Glomerular visceral epithelial cell (primary cell): Measurements from ENCODE around the gene CYP3A7.
A peak's percentile ranks its signal among the peaks of the same experiment; 100 is the strongest.
"Not testable (repeated sequence)": the region's sequence is repeated elsewhere in the genome, so short reads cannot be mapped to it uniquely, and the experiment has no call there.

Experiments used
- DNase-seq: peaks from one replicate; pipeline ENCODE4 v3.0.0-alpha.2; 2016; ENCODE audit errors: extremely low spot score

The CYP3A7 gene

GRCh38 chr7:99742737-99743394, 7.9 kb upstream of the CYP3A7 start:
- DNase-seq: no peak

DNA sequence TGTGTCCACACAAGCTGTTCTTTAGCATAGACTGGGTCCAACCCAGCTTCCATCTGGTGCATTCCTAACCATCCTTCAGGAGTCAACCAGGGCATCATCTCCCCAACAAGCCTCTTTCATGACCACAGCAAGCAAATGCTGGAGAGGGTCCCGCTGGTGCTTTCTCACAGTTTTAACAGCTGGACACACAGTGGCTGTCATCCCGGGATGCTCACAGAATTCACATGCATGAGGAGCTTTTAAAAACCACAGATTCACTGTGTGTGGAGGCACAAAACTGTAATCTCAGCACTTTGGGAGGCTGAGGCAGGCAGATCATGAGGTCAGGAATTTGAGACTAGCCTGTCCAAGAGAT, 6.4 kb upstream of the CYP3A7 start:
- DNase-seq: no peak

GRCh38 chr7:99740573-99741440, 5.8 kb upstream of the CYP3A7 start:
- no peak for DNase-seq

DNA sequence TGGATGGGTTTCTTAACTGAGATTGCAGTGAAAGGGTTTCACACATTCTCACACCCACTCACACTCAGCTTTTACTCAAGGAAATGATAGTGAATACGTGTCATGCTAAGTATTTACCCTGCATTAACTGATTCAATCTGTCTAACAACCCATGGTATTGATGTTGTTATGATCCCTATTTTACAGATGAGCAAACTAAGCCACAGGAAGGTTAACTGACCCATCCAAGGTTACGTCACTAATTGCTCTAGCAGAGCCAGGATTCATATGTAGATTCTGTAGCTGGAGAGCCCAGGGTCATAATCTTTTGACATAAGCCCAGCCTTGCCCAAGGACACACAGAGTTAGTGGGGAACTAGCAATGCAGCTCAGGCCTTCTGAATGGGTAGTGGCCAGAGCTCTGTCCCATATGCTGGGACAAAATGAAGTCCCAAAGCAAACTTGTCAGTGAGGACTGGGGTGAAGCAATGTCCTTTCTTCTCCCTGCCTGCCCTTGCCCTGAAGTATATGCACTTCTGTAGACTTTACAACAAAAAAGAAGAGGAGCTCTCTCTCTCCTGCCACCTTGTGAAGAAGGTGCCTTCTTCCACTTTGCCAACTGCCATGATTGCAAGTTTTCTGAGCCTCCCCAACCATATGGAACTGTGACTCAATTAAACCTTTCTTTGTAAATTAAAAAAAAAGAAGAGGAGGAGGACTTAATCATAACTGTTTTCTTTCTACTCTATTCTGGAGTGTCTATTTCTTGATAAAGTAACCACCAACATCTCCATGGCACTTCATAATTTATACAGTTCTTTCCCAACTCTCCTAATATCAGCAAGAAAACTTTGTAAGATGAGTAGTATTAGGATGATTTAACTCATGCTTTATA, 4.9 kb upstream of the CYP3A7 start:
- DNase-seq: no peak

DNA sequence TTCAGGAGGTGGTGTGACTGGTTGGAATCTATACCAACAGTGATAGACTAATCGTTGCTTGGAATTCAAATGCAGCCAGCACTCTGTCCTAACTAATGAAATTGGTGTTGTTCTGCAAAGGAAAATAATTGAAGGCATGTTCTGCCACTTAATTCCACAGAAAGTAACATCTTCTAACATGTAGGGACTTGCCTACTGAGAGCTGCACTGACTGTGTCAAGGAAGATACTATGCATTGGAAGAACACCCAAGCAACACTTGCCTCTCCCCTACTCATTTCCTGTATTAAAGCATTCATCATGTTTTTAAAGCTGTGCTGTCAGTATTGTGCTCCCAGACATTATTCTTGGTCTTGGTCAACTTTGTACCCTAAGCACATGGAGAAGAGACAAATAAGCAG, 2.7 kb upstream of the CYP3A7 start:
- DNase-seq: peak; percentile 11

DNA sequence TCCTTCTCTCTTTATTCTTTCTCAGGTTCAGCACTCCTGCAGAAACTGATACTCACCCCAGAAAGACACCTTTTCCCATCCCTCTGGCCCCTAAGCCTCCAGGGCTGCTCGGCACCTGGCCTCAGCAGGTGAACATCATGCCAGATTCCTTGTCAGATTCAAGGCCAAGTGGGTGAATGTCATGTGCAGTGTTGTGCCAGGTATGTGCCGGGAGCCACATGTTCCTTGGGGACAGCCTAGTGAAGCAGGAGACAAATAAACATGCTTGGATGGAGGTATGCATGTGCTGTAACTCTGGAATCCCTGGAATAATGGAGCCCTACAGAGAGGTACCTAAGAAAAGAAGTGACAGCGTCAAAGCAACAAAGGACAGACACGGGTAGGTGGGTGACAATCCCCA, 1.7 kb upstream of the CYP3A7 start:
- not testable (repeated sequence) for DNase-seq

- DNase-seq: no peak
Measured at GRCh38 chr7:99733448-99733847, 1.5 kb downstream of the CYP3A7 start.

- DNase-seq: no peak
Measured at GRCh38 chr7:99733003-99733402, 2.0 kb downstream of the CYP3A7 start.

DNA sequence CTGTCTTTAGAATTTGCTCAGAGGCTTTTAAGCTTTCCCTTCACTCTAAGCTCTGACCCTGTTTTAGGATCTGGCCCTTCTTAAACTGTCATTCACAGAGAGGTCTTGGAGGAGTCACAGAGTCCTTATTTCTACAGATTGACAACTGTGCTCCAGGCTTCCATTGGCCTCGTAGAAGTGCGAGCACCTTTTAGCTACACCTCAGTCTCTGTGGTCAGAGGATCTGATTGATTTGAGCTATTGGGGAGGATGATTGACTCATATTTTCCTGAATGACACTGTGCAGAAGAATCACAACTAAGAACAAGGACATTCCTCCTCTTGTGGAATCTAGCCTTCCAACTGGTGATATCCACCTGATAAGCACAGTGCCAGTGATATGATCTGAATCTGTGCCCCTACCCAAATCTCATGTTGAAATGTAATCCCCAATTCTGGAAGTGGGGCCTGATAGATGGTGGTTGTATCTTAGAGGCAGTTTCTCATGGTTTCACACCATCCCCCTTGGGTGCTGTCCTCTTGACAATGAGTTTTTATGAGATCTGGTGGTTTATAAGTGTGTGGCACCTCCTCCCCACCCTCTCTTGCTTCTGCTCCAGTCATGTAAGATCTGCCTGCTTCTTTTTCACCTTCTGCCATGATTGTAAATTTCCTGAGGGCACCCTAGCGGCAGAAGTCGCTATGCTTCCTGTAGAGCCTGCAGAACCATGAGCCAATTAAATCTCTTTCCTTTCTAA, 3.2 kb downstream of the CYP3A7 start:
- no peak for DNase-seq

GRCh38 chr7:99730992-99731391, 4.0 kb downstream of the CYP3A7 start:
- DNase-seq: no peak

GRCh38 chr7:99730238-99730810, 4.7 kb downstream of the CYP3A7 start:
- no peak for DNase-seq

- DNase-seq: no peak
Measured at GRCh38 chr7:99729486-99730237, 5.3 kb downstream of the CYP3A7 start.

DNA sequence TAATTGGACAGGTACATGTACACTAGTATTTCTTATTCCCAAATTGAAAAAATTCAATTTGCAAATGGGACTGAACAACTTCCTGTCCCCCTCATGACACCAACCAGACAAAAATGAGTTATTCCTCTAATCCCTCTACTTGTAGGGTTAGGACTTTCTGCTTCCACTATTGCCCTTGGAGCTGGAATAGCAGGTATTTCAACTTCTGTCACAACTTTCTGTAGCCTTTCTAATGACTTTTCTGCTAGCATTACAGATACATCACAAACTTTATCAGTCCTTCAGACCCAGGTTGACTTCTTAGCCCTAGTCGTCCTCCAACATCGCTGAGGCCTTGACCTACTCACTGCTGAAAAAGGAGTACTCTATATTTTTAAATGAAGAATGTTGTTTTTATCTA, 6.4 kb downstream of the CYP3A7 start:
- DNase-seq: no peak

DNA sequence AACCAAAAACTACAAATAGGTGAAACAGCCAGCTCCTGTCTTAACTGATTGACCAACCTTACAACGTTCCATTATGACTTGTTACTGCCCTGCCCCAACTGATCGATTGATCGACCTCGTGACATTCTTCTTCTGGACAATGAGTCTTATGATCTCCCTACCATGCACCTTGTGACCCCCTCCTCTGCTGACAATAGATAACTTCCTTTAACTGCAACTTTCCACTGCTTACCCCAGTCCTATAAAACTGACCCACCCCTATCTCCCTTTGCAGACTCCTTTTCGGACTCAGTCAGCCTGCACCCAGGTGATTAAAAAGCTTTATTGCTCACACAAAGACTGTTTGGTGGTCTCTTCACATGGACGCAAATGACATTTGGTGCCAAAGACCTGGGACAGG, 11.8 kb downstream of the CYP3A7 start:
- not testable (repeated sequence) for DNase-seq

- no peak for DNase-seq
Measured at GRCh38 chr7:99720800-99721595, 14.0 kb downstream of the CYP3A7 start.

DNA sequence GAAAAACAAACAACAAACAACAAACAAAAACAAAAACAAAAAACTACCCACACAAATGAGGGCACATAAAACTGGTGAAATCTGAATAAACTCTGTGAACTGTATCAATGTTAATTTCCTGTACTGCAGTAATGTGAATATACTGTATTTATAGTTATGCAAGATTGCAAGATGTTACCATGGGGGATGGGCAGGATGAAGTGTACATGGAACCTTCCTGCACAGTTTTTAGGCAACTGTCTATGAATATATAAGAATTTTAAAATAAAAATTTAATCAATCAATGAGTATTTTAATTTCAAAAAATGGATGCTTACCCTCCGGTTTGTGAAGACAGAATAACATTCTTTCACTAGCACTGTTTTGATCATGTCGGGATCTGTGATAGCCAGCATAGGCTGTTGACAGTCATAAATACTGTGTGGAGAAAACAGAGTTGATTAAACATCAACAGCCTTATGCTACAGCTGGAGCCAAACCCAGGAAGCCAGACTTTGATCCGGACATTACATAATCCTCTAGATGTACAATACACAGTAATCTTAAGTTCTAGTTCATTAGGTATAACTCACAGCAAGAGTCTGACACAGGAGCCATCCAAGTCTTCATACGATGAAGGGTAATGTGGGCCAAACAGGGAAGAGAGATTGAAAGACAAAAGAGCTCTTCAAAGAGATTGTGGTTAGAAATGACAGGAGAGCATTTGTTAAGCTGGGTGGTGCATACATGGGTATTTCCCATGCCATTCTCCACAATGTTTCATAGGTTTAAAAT, 14.8 kb downstream of the CYP3A7 start:
- DNase-seq: peak; percentile 1

DNA sequence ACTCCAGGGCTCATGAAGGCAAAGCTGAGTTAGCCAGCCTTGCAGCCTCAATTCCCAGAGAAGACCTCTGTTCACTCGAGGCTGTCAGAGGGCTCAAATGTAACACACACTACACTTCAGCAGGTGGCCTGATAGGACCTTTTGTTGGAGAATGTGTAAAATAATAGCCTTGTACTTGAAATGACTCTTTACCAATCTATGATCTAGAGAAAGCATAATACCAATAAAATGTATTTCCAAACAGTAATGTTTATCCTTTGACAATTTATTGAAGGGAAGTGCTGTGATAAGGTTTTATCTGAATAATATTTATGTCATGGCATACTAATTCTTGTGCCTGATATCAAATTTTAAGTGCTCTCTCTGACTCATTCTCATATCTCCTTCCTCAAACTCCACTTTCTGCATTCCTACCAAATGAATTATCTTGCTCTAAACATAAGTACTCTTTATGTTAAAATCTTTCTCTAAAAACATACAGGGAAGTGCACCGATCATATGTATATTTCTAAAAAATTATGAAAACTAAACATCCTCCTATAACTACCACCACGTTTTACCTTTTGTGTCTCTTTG, 20.9 kb downstream of the CYP3A7 start:
- no peak for DNase-seq

- DNase-seq: no peak
Measured at GRCh38 chr7:99709838-99710578, 25.0 kb downstream of the CYP3A7 start.
